ENCODE measurements around the gene POLR2C.

DNA sequence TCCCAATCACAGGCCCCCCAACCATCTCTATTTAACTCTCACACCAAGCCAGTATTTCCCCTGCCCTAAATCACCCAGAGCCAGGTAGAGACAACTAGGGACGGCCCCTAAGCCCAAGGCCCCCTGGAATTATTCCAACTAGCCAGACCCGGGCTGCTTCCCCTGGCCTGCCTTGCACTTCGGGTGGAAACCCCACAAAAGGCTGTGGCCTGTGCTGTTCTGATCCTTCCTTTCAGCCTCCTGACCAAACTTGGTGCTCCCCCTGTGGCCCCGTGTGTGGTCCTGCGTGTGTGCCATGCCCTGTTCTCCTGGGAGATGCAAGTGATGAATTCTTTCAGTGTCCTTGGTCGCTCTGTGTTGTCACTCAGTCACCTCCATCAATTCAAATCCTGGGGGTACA, 43.0 kb upstream of the POLR2C start:
- TF ChIP-seq, protein P1, sequence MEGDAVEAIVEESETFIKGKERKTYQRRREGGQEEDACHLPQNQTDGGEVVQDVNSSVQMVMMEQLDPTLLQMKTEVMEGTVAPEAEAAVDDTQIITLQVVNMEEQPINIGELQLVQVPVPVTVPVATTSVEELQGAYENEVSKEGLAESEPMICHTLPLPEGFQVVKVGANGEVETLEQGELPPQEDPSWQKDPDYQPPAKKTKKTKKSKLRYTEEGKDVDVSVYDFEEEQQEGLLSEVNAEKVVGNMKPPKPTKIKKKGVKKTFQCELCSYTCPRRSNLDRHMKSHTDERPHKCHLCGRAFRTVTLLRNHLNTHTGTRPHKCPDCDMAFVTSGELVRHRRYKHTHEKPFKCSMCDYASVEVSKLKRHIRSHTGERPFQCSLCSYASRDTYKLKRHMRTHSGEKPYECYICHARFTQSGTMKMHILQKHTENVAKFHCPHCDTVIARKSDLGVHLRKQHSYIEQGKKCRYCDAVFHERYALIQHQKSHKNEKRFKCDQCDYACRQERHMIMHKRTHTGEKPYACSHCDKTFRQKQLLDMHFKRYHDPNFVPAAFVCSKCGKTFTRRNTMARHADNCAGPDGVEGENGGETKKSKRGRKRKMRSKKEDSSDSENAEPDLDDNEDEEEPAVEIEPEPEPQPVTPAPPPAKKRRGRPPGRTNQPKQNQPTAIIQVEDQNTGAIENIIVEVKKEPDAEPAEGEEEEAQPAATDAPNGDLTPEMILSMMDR (IDR thresholded peaks at IDR 0.05), result no peak
- no peak for TF ChIP-seq POLR2A (IDR thresholded peaks at IDR 0.05)

Measured in upper lobe of left lung (tissue), 4 donors.